ENCODE measurements around the gene TRERF1. TPM values are rescaled to one million over a fixed set of nuclear protein-coding genes. Genes with fewer than 3 reads are reported as not detected.
A peak's percentile ranks its signal among the peaks of the same experiment; 100 is the strongest.

Gene TRERF1
- total RNA-seq, 1 donor from 2014 or later: 3.8 TPM

DNA sequence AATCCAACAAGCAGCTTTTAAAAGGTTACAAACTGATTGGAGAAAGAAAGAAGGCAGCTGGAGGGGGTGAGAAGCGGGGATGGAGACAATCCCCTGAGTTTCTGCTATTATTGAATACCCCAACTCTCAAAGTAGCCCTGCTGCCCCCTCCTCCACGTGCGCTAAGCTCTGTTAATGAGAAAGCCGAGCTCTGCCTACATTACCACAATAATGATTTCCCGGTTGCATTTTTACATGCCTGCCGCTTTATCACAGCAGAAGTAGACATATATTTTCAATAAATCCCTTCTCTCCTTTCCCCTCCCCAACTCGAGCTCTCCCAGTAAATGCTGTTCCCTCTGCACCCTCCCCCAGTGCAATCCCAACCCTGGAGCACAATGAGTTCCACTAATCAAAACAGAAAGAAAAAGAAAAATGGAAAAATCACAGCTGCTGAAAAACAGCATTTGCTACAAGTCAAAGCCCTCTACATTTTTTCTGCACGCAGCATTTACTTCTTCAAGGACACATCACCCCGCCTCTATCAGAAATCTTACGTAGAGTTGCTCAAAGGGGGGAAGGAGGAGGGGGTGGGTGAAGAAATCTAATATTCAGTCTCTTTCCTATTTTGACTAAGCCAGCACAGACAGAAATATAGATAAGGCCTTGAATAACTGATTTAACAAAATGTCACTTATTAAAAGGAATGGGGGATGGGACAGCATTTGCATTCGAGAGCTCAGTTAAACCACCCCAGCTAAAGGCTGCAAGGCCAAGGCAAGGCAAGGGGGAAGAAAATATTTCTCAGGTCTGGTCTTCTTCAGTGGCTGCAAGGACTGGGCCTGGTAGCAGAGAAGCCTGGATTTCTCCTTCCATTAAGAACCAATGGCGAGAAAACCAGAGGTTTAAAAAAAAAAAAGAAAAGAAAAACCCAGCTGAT lies 10.7 kb downstream of the TRERF1 start:
- Histone ChIP-seq H3K27me3 (no peaks in the 10 kb centered on the region), H3K4me3 (no peak overlapping the region), H3K36me3 (no peaks in the 10 kb centered on the region), H3K9me3 (no peaks in the 10 kb centered on the region), H3K27ac (peak overlapping the region; percentile 25), H3K4me1 (peaks cover 15% of the 10 kb centered on the region)
- DNase-seq: no peak
- ATAC-seq: no peak
- intact Hi-C loops (cut with DNase I): no loop called here
- TF ChIP-seq, protein P1, sequence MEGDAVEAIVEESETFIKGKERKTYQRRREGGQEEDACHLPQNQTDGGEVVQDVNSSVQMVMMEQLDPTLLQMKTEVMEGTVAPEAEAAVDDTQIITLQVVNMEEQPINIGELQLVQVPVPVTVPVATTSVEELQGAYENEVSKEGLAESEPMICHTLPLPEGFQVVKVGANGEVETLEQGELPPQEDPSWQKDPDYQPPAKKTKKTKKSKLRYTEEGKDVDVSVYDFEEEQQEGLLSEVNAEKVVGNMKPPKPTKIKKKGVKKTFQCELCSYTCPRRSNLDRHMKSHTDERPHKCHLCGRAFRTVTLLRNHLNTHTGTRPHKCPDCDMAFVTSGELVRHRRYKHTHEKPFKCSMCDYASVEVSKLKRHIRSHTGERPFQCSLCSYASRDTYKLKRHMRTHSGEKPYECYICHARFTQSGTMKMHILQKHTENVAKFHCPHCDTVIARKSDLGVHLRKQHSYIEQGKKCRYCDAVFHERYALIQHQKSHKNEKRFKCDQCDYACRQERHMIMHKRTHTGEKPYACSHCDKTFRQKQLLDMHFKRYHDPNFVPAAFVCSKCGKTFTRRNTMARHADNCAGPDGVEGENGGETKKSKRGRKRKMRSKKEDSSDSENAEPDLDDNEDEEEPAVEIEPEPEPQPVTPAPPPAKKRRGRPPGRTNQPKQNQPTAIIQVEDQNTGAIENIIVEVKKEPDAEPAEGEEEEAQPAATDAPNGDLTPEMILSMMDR (IDR thresholded peaks at IDR 0.05): no peak

DNA sequence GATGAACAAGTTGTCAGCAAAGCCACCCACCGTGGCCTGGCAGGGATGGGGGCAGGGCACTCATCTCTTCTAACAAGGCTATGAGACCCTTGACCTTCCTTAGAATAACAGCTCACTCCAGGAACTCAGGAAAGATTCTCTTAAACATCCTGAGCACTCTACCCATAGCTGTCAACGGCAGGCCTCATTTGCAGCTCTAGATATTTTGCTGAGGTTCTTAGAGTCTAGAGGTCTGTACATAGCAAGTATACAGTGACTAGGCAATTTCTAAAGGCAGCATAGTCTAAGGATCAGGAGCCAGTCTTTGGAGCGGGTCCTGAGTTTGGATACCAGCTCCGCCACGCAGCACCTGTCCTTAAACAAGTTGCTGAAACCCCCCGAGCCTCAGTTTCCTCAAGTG lies 11.7 kb downstream of the TRERF1 start:
- Histone ChIP-seq H3K27ac (no peak overlapping the region), H3K4me1 (peaks cover 15% of the 10 kb centered on the region), H3K27me3 (no peaks in the 10 kb centered on the region), H3K4me3 (no peak overlapping the region), H3K9me3 (no peaks in the 10 kb centered on the region), H3K36me3 (no peaks in the 10 kb centered on the region)
- ATAC-seq: no peak
- no peak for DNase-seq
- TF ChIP-seq, protein P1 (IDR thresholded peaks at IDR 0.05): no peak
- intact Hi-C loops (cut with DNase I): no loop called here

DNA sequence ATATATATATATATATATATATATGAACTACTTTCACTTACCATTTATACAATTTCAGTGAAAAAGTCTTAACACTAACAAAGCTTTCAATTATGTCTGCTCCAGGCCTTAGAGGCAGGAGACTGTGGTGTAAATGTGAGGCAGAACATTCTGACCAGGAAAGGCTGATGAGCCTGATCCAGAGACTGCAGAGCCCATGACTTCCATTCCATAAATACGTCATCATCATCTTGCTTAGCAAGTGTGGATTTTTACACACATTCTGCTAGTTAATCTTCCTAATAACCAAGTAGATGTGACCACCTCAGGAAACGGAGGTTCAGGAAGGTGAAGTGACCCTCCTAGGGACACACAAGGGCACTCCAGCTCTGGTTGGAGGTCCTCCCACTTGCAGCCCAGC lies 14.9 kb downstream of the TRERF1 start:
- peaks cover 14% of the 10 kb centered on the region for H3K4me1 ChIP-seq
- no peaks in the 10 kb centered on the region for H3K27me3 ChIP-seq
- ATAC-seq (no peak), DNase-seq (no peak)
- intact Hi-C loops (cut with DNase I): no loop called here
- TF ChIP-seq, protein P1 (IDR thresholded peaks at IDR 0.05): no peak
- no peaks in the 10 kb centered on the region for H3K36me3 ChIP-seq
- no peaks in the 10 kb centered on the region for H3K9me3 ChIP-seq
- H3K27ac ChIP-seq: no peak overlapping the region
- H3K4me3 ChIP-seq: no peak overlapping the region

DNA sequence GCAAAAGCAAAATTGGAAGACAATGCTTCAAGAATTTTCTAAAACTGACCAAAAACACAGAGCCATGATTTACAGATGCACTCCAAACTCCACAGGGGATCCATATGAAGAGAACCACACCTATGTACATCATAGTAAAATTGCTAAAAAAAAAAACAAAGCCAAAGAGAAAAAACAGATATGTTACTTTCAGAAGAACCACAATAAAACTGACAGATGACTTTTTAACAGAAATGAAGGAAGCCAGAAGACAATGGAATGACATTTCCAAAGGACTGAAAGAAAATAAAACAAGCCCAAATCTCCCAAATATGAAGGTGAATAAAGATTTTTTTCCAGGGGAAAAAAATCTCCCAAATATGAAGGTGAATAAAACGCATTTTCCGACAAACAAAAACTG lies 17.5 kb downstream of the TRERF1 start:
- Histone ChIP-seq H3K4me3 (no peak overlapping the region), H3K36me3 (no peaks in the 10 kb centered on the region), H3K27me3 (no peaks in the 10 kb centered on the region), H3K27ac (no peak overlapping the region), H3K9me3 (no peaks in the 10 kb centered on the region), H3K4me1 (peaks cover 4% of the 10 kb centered on the region)
- DNase-seq: no peak
- intact Hi-C loops (cut with DNase I): no loop called here
- TF ChIP-seq, protein P1 (IDR thresholded peaks at IDR 0.05): no peak
- no peak for ATAC-seq

DNA sequence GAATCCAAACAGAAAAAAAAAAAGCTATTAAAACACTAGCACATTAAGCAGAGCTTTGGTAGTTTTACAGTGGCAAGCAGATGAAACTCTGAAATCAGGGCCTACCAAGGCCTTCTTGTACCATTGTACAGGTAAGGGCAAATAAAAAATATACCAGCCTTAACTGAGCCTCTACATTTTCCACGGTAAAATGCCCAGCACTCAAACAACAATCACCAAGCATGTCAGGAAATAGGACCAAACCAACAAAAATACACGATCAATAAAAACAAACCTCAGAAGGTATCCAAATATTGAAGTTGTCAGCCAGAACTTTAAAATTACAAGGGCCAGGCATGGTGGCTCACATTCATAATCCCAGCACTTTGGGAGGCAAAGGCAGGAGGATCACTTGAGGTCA lies 18.3 kb downstream of the TRERF1 start:
- no peak for ATAC-seq
- TF ChIP-seq, protein P1 (IDR thresholded peaks at IDR 0.05): no peak
- DNase-seq: no peak
- Histone ChIP-seq H3K4me1 (peaks cover 12% of the 10 kb centered on the region), H3K36me3 (no peaks in the 10 kb centered on the region), H3K4me3 (no peak overlapping the region), H3K27me3 (no peaks in the 10 kb centered on the region), H3K9me3 (no peaks in the 10 kb centered on the region), H3K27ac (no peak overlapping the region)
- intact Hi-C loops (cut with DNase I): no loop called here

Data from upper lobe of right lung (tissue), 1 donor.